Measurements from ENCODE around the gene ZNF791.

DNA sequence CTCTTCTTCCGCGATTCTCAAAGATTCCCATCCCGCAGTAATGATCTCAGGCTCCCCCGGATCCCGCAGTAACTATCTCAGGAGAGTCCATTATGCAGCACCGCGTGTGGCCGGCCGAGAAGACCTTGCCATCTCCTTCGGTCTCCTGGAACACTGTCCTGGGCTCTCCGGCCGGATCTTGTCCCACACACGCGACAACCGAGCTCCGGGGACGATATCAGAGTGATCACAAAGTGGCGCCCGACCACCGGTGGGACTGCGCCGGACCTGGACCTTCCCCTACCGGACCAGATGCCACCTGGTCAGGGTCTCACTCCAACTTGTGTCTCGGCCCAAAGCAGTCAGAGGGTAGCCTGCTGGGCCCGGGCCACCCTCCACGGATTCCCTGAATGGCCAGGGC, 31.8 kb downstream of the ZNF791 start:
- TF ChIP-seq, protein P1, sequence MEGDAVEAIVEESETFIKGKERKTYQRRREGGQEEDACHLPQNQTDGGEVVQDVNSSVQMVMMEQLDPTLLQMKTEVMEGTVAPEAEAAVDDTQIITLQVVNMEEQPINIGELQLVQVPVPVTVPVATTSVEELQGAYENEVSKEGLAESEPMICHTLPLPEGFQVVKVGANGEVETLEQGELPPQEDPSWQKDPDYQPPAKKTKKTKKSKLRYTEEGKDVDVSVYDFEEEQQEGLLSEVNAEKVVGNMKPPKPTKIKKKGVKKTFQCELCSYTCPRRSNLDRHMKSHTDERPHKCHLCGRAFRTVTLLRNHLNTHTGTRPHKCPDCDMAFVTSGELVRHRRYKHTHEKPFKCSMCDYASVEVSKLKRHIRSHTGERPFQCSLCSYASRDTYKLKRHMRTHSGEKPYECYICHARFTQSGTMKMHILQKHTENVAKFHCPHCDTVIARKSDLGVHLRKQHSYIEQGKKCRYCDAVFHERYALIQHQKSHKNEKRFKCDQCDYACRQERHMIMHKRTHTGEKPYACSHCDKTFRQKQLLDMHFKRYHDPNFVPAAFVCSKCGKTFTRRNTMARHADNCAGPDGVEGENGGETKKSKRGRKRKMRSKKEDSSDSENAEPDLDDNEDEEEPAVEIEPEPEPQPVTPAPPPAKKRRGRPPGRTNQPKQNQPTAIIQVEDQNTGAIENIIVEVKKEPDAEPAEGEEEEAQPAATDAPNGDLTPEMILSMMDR (IDR thresholded peaks at IDR 0.05) = no peak
- no peak for TF ChIP-seq POLR2A (IDR thresholded peaks at IDR 0.05)
